ENCODE results near the gene CEP192. TPM values are rescaled to one million over a fixed set of nuclear protein-coding genes. Genes with fewer than 3 reads are reported as not detected.

The CEP192 gene
- total and polyA plus RNA-seq, 2 donors (not counting 1 experiment from before 2014, with no cell fraction given) = 39.3 to 47.3 TPM

DNA sequence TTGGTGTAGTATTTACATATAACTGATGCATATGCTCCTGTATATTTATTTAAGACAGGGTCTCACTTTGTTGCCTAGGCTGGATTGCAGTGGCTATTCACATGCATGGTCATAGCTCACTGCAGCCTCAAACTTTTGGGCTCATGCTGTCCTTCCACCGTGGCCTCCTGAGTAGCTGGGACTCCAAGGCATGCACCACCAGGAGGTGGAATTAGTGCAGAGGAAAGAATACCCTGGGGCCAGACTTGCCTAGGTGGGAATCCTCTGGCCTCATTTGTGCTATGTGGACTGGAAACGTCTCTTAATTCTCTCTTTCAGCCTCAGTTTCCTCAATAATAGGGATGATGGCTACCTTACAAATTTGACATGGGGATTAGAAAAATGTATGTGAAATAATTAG, 2.3 kb downstream of the CEP192 start:
- POLR2A ChIA-PET = no interaction called here
- no peaks in the 10 kb centered on the region for H3K27me3 ChIP-seq (replicated peaks in 1 of 4; ENCODE audit: control extremely low read depth in 1 of 4, control insufficient read depth in 3 of 4, insufficient read depth in 4 of 4, low read length in 3 of 4)
- intact Hi-C loops (cut with micrococcal nuclease) = loop anchor here (2.0 to 5.0 kb wide), 4 partner anchors 59 to 619 kb away; no protein-coding TSS in a partner anchor
- peaks cover 19 to 25% of the 10 kb centered on the region in 2 donors for H3K4me1 ChIP-seq (ENCODE audit: control insufficient read depth in 2 of 2, insufficient read depth in 2 of 2, low read length in 2 of 2)
- H3K4me2 ChIP-seq (replicated peaks; ENCODE audit: low read depth, low read length, poor library complexity, severe bottlenecking) = no peak overlapping the region
- no peak overlapping the region for H2AFZ ChIP-seq (ENCODE audit: insufficient read depth, low read depth, low read length, poor library complexity, severe bottlenecking)
- H3K4me3 Mint-ChIP-seq = no peak overlapping the region
- ATAC-seq (ENCODE audit: low read depth) (no peak), DNase-seq (no peak)
- no peak overlapping the region for H3K9ac ChIP-seq (ENCODE audit: low read length)
- no peaks in the 10 kb centered on the region for H3K9me3 Mint-ChIP-seq (ENCODE audit: insufficient read depth)
- no peaks in the 10 kb centered on the region for H3K9me3 ChIP-seq (ENCODE audit: control extremely low read depth in 1 of 3, control insufficient read depth in 2 of 3, insufficient read depth in 1 of 3, low read length in 2 of 3)
- 100% methylated on average over 1 of the region's 2 CpGs for WGBS (ENCODE audit: insufficient coverage)
- H3K27ac Mint-ChIP-seq = no peak overlapping the region
- no peaks in the 10 kb centered on the region for H3K27me3 Mint-ChIP-seq
- peaks cover 72% of the 10 kb centered on the region for H3K79me2 ChIP-seq (ENCODE audit: control insufficient read depth, insufficient read depth, low read length)
- peaks cover 41% of the 10 kb centered on the region for H3K4me1 Mint-ChIP-seq
- no peak overlapping the region for H3K27ac ChIP-seq (ENCODE audit: low read length in 2 of 2)
- H3K4me3 ChIP-seq (ENCODE audit: control extremely low read depth in 1 of 5, extremely low read depth in 1 of 5, insufficient read depth in 1 of 5, low read depth in 2 of 5, low read length in 4 of 5) = no peak overlapping the region
- H3K36me3 ChIP-seq (replicated peaks in 1 of 2; ENCODE audit: control extremely low read depth in 1 of 2, control insufficient read depth in 1 of 2, extremely low read depth in 1 of 2, insufficient read depth in 2 of 2, low read length in 1 of 2) = peaks cover 3 to 5% of the 10 kb centered on the region in 2 experiments
- CTCF ChIA-PET = no interaction called here
- peaks cover 47% of the 10 kb centered on the region for H4K20me1 ChIP-seq (ENCODE audit: control insufficient read depth, insufficient read depth, low read length, poor library complexity, severe bottlenecking)
- TF ChIP-seq, protein P1, sequence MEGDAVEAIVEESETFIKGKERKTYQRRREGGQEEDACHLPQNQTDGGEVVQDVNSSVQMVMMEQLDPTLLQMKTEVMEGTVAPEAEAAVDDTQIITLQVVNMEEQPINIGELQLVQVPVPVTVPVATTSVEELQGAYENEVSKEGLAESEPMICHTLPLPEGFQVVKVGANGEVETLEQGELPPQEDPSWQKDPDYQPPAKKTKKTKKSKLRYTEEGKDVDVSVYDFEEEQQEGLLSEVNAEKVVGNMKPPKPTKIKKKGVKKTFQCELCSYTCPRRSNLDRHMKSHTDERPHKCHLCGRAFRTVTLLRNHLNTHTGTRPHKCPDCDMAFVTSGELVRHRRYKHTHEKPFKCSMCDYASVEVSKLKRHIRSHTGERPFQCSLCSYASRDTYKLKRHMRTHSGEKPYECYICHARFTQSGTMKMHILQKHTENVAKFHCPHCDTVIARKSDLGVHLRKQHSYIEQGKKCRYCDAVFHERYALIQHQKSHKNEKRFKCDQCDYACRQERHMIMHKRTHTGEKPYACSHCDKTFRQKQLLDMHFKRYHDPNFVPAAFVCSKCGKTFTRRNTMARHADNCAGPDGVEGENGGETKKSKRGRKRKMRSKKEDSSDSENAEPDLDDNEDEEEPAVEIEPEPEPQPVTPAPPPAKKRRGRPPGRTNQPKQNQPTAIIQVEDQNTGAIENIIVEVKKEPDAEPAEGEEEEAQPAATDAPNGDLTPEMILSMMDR (IDR thresholded peaks at IDR 0.05) = no peak
- TF ChIP-seq EZH2 (IDR thresholded peaks at IDR 0.05; ENCODE audit: borderline replicate concordance, insufficient read depth, low read depth, low read length, poor library complexity, severe bottlenecking) = no peak

DNA sequence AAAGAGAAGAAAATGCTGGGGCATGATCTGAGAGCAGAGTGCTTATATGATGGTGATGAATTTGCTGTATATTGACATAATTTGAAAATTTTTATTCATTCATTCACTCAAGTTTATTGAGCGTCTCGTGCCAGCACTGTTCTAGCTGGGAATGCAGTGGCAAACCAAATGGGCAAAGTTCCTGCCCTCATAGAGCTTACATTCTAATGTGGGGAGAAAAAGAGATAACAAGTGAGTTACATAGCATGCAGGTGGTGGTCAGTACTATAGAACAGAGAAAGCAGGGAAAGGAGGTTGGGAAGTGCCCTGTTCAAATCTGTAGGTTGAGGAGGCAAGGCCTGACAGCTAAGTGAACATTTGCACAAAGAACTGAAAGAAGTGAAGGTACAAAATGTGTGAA, 4.3 kb downstream of the CEP192 start:
- no peak overlapping the region for H3K27ac ChIP-seq (ENCODE audit: low read length in 2 of 2)
- Mint-ChIP-seq H3K27me3 (no peaks in the 10 kb centered on the region), H3K4me3 (no peak overlapping the region), H3K4me1 (peaks cover 38% of the 10 kb centered on the region), H3K9me3 (ENCODE audit: insufficient read depth) (no peaks in the 10 kb centered on the region), H3K27ac (no peak overlapping the region)
- WGBS (ENCODE audit: insufficient coverage) = no CpG with 5 or more reads among the region's 2 CpGs
- peaks cover 6 to 13% of the 10 kb centered on the region in 2 experiments for H3K36me3 ChIP-seq (replicated peaks in 1 of 2; ENCODE audit: control extremely low read depth in 1 of 2, control insufficient read depth in 1 of 2, extremely low read depth in 1 of 2, insufficient read depth in 2 of 2, low read length in 1 of 2)
- DNase-seq = no peak
- H3K4me2 ChIP-seq (replicated peaks; ENCODE audit: low read depth, low read length, poor library complexity, severe bottlenecking) = no peak overlapping the region
- H3K9me3 ChIP-seq (ENCODE audit: control extremely low read depth in 1 of 3, control insufficient read depth in 2 of 3, insufficient read depth in 1 of 3, low read length in 2 of 3) = no peaks in the 10 kb centered on the region
- no peak overlapping the region for H3K9ac ChIP-seq (ENCODE audit: low read length)
- peaks cover 89% of the 10 kb centered on the region for H3K79me2 ChIP-seq (ENCODE audit: control insufficient read depth, insufficient read depth, low read length)
- no peak overlapping the region for H3K4me3 ChIP-seq (ENCODE audit: control extremely low read depth in 1 of 5, extremely low read depth in 1 of 5, insufficient read depth in 1 of 5, low read depth in 2 of 5, low read length in 4 of 5)
- no peaks in the 10 kb centered on the region for H3K27me3 ChIP-seq (replicated peaks in 1 of 4; ENCODE audit: control extremely low read depth in 1 of 4, control insufficient read depth in 3 of 4, insufficient read depth in 4 of 4, low read length in 3 of 4)
- intact Hi-C loops (cut with micrococcal nuclease) = no loop called here
- no peak for TF ChIP-seq EZH2 (IDR thresholded peaks at IDR 0.05; ENCODE audit: borderline replicate concordance, insufficient read depth, low read depth, low read length, poor library complexity, severe bottlenecking)
- TF ChIP-seq, protein P1 (IDR thresholded peaks at IDR 0.05) = no peak
- no peak overlapping the region for H2AFZ ChIP-seq (ENCODE audit: insufficient read depth, low read depth, low read length, poor library complexity, severe bottlenecking)
- POLR2A ChIA-PET = interaction anchor here (0.6 kb wide), 1 partner anchor 537 kb away, joined by 3 read pairs; no protein-coding TSS in a partner anchor
- no peak for ATAC-seq (ENCODE audit: low read depth)
- CTCF ChIA-PET = no interaction called here
- H4K20me1 ChIP-seq (ENCODE audit: control insufficient read depth, insufficient read depth, low read length, poor library complexity, severe bottlenecking) = peaks cover 47% of the 10 kb centered on the region
- H3K4me1 ChIP-seq (ENCODE audit: control insufficient read depth in 2 of 2, insufficient read depth in 2 of 2, low read length in 2 of 2) = peaks cover 15 to 20% of the 10 kb centered on the region in 2 donors
